GM12865 (cell line): ENCODE measurements around the gene ITGA8.
A peak's percentile ranks its signal among the peaks of the same experiment; 100 is the strongest.

Experiments used
- DNase-seq: peaks from one replicate; pipeline ENCODE4 v3.0.0; 2010; ENCODE audit warnings: low read depth
- H3K4me3 ChIP-seq: 2 replicates; pipeline ENCODE4 v1.5.1; 2011; ENCODE audit warnings: mild to moderate bottlenecking, low read depth, low read length, control low read depth
- CTCF ChIP-seq: IDR thresholded peaks from 2 replicates; pipeline ENCODE4 v1.5.1; 2011; ENCODE audit warnings: low read length, control low read depth, low read depth, inconsistent platforms; ENCODE audit not compliant: insufficient read depth; ENCODE audit errors: missing control alignments

Gene ITGA8

GRCh38 chr10:15510963-15511362 is 208.8 kb downstream of the ITGA8 start:
- no peak for DNase-seq
- H3K4me3 ChIP-seq: no peak overlapping the region
- no peak for TF ChIP-seq CTCF

GRCh38 chr10:15505329-15505728 is 214.4 kb downstream of the ITGA8 start:
- no peak for DNase-seq
- no peak overlapping the region for H3K4me3 ChIP-seq
- no peak for TF ChIP-seq CTCF

GRCh38 chr10:15504101-15504840 is 215.5 kb downstream of the ITGA8 start:
- no peak overlapping the region for H3K4me3 ChIP-seq

GRCh38 chr10:15494850-15495506 is 224.7 kb downstream of the ITGA8 start:
- H3K4me3 ChIP-seq: no peak overlapping the region
- TF ChIP-seq CTCF: no peak
- DNase-seq: no peak

More at GRCh38 chr10:15504101-15504840, 215.5 kb downstream of the ITGA8 start:
- peak; percentile 9 for DNase-seq
- TF ChIP-seq CTCF: no peak

- H3K4me3 ChIP-seq: no peak overlapping the region
- no peak for TF ChIP-seq CTCF
These were observed 227.7 kb downstream of the ITGA8 start for GRCh38 chr10:15491856-15492642.

GRCh38 chr10:15489431-15489830 is 230.3 kb downstream of the ITGA8 start:
- no peak overlapping the region for H3K4me3 ChIP-seq
- no peak for TF ChIP-seq CTCF
- no peak for DNase-seq

More at GRCh38 chr10:15491856-15492642, 227.7 kb downstream of the ITGA8 start:
- no peak for DNase-seq
